HCT116 (cell line): ENCODE results near the gene UBE2E2. TPM values are rescaled to one million over a fixed set of nuclear protein-coding genes. Genes with fewer than 3 reads are reported as not detected.

Experiments
- ATAC-seq: fragments of 200-7000 bp; cut with Tn5 transposase; 2 replicates; pipeline ENCODE4 v1.9.1; 2020; ENCODE audit warnings: mild to moderate bottlenecking, moderate library complexity
- BruUV-seq: library from RNA; stranded (reverse); fragments of 400-500 nt; replicated peaks from 2 replicates; lab custom pipeline; 2021; lab: Mats Ljungman, UMichigan
- CTCF ChIA-PET: fragments of 300-600 bp; sonication (Branson Sonifier 250); formaldehyde crosslinking; loops from one replicate; lab custom pipeline; 2021; ENCODE audit warnings: antibody characterized with exemption; lab: Charles Lee
- POLR2A ChIA-PET: fragments of 300-600, 350-600 bp; sonication (Branson Sonifier 250); formaldehyde crosslinking; loops from one replicate; lab custom pipeline; 2021; ENCODE audit warnings: antibody characterized with exemption; lab: Charles Lee
- RAD21 ChIA-PET, 2 experiments: fragments of 300-600 bp; sonication (Branson Sonifier 250); formaldehyde crosslinking; loops; one replicate each; lab custom pipeline; 2023; ENCODE audit warnings: low total read pairs in 2 of 2; ENCODE audit not compliant: uncharacterized antibody in 2 of 2, unreplicated experiment in 2 of 2, low non-redundant PET in 1 of 2; lab: Charles Lee
- DNase-seq: peaks from one replicate; pipeline ENCODE4 v3.0.0-alpha.2; 2010; ENCODE audit warnings: low read depth, low spot score
- H2AFZ ChIP-seq: fragments of 200-600 bp; shearing (Covaris generic), sonication (generic); 2 replicates; pipeline ENCODE4 v1.6.1; 2017; ENCODE audit warnings: low read depth, mixed run types, mixed read lengths, antibody characterized with exemption, low read length; ENCODE audit not compliant: poor library complexity, severe bottlenecking
- H3K27ac ChIP-seq: 2 replicates; pipeline ENCODE4 v1.5.1; 2012; ENCODE audit warnings: low read depth, low read length
- H3K27me3 ChIP-seq: fragments of 200-600 bp; sonication (generic); 2 replicates; pipeline ENCODE4 v1.6.1; 2016; ENCODE audit warnings: mixed run types, low read length, mixed read lengths; ENCODE audit not compliant: insufficient read depth
- H3K36me3 ChIP-seq, 2 experiments: fragments of 200-500 bp in 1 of 2; fragments of 200-600 bp in 1 of 2; sonication (Bioruptor generic) in 1 of 2; sonication (generic) in 1 of 2; 2 replicates each; pipeline versions ENCODE4 v1.5.1 to v1.6.1; 2014 to 2016; ENCODE audit warnings: low read length in 2 of 2, inconsistent platforms in 1 of 2, mixed read lengths in 1 of 2, mixed run types in 1 of 2; ENCODE audit not compliant: insufficient read depth in 2 of 2, control insufficient read depth in 1 of 2
- H3K4me1 ChIP-seq, 2 experiments: fragments of 200-600 bp in 1 of 2; sonication (generic) in 1 of 2; 2 replicates each; pipeline versions ENCODE4 v1.5.1 to v1.6.1; 2012 to 2017; ENCODE audit warnings: low read length in 2 of 2, inconsistent platforms in 1 of 2, mild to moderate bottlenecking in 1 of 2, mixed read lengths in 1 of 2, mixed run types in 1 of 2, moderate library complexity in 1 of 2; ENCODE audit not compliant: insufficient read depth in 2 of 2, control insufficient read depth in 1 of 2
- H3K4me2 ChIP-seq: fragments of 200-600 bp; sonication (generic); 2 replicates; pipeline ENCODE4 v1.6.1; 2017; ENCODE audit warnings: mixed run types, low read length, mixed read lengths
- H3K4me3 ChIP-seq, 2 experiments: fragments of 200-600 bp in 1 of 2; sonication (generic) in 1 of 2; replicated peaks in 1 of 2; 2 replicates each; pipeline ENCODE4 v1.5.1; 2011 to 2016; ENCODE audit warnings: low read length in 2 of 2, control low read depth in 1 of 2, low read depth in 1 of 2, mild to moderate bottlenecking in 1 of 2, mixed read lengths in 1 of 2, mixed run types in 1 of 2
- H3K79me2 ChIP-seq: fragments of 200-600 bp; sonication (generic); 2 replicates; pipeline ENCODE4 v1.6.1; 2017; ENCODE audit warnings: mild to moderate bottlenecking, mixed run types, low read length, moderate library complexity, mixed read lengths; ENCODE audit not compliant: insufficient read depth
- H3K9ac ChIP-seq: fragments of 200-600 bp; sonication (generic); 2 replicates; pipeline ENCODE4 v1.6.1; 2016; ENCODE audit warnings: low read length, mixed read lengths
- H3K9me2 ChIP-seq: fragments of 200-600 bp; sonication (generic), shearing (Covaris generic); 2 replicates; pipeline ENCODE4 v1.6.1; 2017; ENCODE audit warnings: mixed run types, mild to moderate bottlenecking, moderate library complexity; ENCODE audit not compliant: insufficient read depth
- H3K9me3 ChIP-seq, 2 experiments: fragments of 200-500 bp in 1 of 2; fragments of 200-600 bp in 1 of 2; sonication (Bioruptor generic) in 1 of 2; sonication (generic) in 1 of 2; 2 replicates each; pipeline ENCODE4 v1.6.1; 2014 to 2017; ENCODE audit warnings: low read length in 2 of 2, mixed read lengths in 2 of 2, inconsistent platforms in 1 of 2, low read depth in 1 of 2, mild to moderate bottlenecking in 1 of 2, mixed run types in 1 of 2, moderate library complexity in 1 of 2; ENCODE audit not compliant: control insufficient read depth in 1 of 2, insufficient read depth in 1 of 2
- H4K20me1 ChIP-seq: fragments of 200-600 bp; sonication (generic), shearing (Covaris generic); 2 replicates; pipeline ENCODE4 v1.6.1; 2017; ENCODE audit warnings: mixed run types, mild to moderate bottlenecking, moderate library complexity; ENCODE audit not compliant: insufficient read depth
- CBX3 ChIP-seq: IDR thresholded peaks from 2 replicates; pipeline ENCODE4 v1.6.1; 2012; ENCODE audit warnings: low read depth
- CEBPB ChIP-seq: IDR thresholded peaks from 2 replicates; pipeline ENCODE4 v1.6.1; 2012; ENCODE audit warnings: low read depth
- EZH2 ChIP-seq: fragments of 200-600 bp; sonication (generic); IDR thresholded peaks from 2 replicates; pipeline ENCODE4 v1.6.1; 2017; ENCODE audit warnings: antibody characterized with exemption, mixed run types
- JUND ChIP-seq: IDR thresholded peaks from 2 replicates; pipeline ENCODE4 v1.6.1; 2012
- POLR2AphosphoS5 ChIP-seq: IDR thresholded peaks from 2 replicates; pipeline ENCODE4 v1.6.1; 2011; ENCODE audit warnings: mild to moderate bottlenecking, low read depth, low read length, moderate library complexity
- RAD21 ChIP-seq: IDR thresholded peaks from 2 replicates; pipeline ENCODE4 v1.6.1; 2012; ENCODE audit warnings: low read depth, mild to moderate bottlenecking
- SP1 ChIP-seq: IDR thresholded peaks from 2 replicates; pipeline ENCODE4 v1.6.1; 2012; ENCODE audit warnings: low read depth
- SRF ChIP-seq: IDR thresholded peaks from 2 replicates; pipeline ENCODE4 v1.6.1; 2012; ENCODE audit warnings: low read depth
- YY1 ChIP-seq: IDR thresholded peaks from 2 replicates; pipeline ENCODE4 v1.6.1; 2011; ENCODE audit warnings: low read length, low read depth, moderate library complexity, mild to moderate bottlenecking; ENCODE audit not compliant: insufficient replicate concordance; ENCODE audit errors: extremely low read depth
- ZFX ChIP-seq: fragments of 450-650 bp; IDR thresholded peaks from 2 replicates; pipeline ENCODE4 v1.6.1; 2017
- intact Hi-C: fragments of 100-400 bp; cut with micrococcal nuclease; formaldehyde crosslinking; loops from 2 replicates; pipeline ENCODE4 v1.10.0; 2022
- total RNA-seq: library from RNA; stranded (reverse); gene quantifications from one replicate; pipeline ENCODE4 v1.2.1, GENCODE V29; 2021; ENCODE audit not compliant: unreplicated experiment
- TF ChIP-seq, protein P1 (sequence below), 3 experiments: fragments of 200-600 bp in 1 of 3; sonication (generic) in 1 of 3; IDR thresholded peaks in 2 of 3; conservative IDR thresholded peaks in 1 of 3; 2 replicates each; pipeline ENCODE4 v1.5.1; 2012 to 2017; ENCODE audit warnings: low read depth in 2 of 3, low read length in 2 of 3, antibody characterized with exemption in 1 of 3, borderline replicate concordance in 1 of 3, control low read depth in 1 of 3, mild to moderate bottlenecking in 1 of 3, mixed read lengths in 1 of 3, mixed run types in 1 of 3, moderate library complexity in 1 of 3; ENCODE audit not compliant: insufficient read depth in 1 of 3
- TF ChIP-seq, protein P2 (sequence below): IDR thresholded peaks from 2 replicates; pipeline ENCODE4 v1.6.1; 2012

Gene UBE2E2
- total RNA-seq, 1 experiment from 2014 or later, result 21.4 TPM

DNA sequence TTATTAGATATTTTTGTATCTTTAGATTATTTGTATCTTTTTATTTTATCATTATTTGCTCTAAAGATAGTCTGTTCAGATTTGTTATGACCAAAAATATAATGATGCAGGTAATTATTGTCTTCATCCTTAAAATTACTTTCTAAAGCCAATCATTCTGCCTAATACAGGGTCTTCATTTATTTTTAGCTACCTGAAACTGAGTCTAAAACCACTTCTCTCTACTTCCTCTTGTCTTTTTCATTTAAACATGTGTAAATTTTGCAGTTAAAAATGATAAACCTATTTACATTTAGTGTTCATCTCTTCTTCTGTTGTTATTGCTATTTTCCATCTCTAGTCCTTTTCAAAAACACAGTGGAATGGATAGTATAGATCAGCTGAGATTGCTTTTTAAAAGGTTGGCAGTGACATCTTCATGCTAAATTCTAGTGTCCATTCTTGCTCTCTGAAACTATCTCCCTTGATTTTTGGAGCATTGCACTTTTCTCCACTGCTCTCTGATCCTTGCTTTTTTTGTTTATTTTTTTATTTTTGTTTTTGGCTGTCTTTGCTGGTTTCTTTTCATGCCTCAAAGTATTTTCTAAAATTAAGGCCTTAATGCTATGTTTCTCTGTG, 91.8 kb downstream of the UBE2E2 start:
- RAD21 ChIA-PET, result no interaction called here
- Histone ChIP-seq H2AFZ (no peak overlapping the region), H3K4me2 (no peak overlapping the region), H3K27ac (no peak overlapping the region), H3K27me3 (no peaks in the 10 kb centered on the region), H4K20me1 (no peaks in the 10 kb centered on the region), H3K9me3 (no peaks in the 10 kb centered on the region), H3K9ac (no peak overlapping the region), H3K9me2 (no peaks in the 10 kb centered on the region), H3K79me2 (no peaks in the 10 kb centered on the region), H3K4me1 (no peaks in the 10 kb centered on the region), H3K4me3 (no peak overlapping the region), H3K36me3 (no peaks in the 10 kb centered on the region)
- intact Hi-C loops, result no loop called here
- no TSS peak for BruUV-seq
- ATAC-seq (no peak), DNase-seq (no peak)
- TF ChIP-seq YY1 (no peak), CBX3 (no peak), CEBPB (no peak), POLR2AphosphoS5 (no peak), SP1 (no peak), SRF (no peak), RAD21 (no peak)
- TF ChIP-seq, protein P1, sequence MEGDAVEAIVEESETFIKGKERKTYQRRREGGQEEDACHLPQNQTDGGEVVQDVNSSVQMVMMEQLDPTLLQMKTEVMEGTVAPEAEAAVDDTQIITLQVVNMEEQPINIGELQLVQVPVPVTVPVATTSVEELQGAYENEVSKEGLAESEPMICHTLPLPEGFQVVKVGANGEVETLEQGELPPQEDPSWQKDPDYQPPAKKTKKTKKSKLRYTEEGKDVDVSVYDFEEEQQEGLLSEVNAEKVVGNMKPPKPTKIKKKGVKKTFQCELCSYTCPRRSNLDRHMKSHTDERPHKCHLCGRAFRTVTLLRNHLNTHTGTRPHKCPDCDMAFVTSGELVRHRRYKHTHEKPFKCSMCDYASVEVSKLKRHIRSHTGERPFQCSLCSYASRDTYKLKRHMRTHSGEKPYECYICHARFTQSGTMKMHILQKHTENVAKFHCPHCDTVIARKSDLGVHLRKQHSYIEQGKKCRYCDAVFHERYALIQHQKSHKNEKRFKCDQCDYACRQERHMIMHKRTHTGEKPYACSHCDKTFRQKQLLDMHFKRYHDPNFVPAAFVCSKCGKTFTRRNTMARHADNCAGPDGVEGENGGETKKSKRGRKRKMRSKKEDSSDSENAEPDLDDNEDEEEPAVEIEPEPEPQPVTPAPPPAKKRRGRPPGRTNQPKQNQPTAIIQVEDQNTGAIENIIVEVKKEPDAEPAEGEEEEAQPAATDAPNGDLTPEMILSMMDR (IDR thresholded peaks at IDR 0.05 in 2 of 3, conservative IDR thresholded peaks at IDR 0.05 in 1 of 3; ENCODE audit: borderline replicate concordance in 1 of 3, insufficient read depth in 1 of 3, low read depth in 2 of 3, low read length in 2 of 3), result no peak
- POLR2A ChIA-PET, result no interaction called here
- CTCF ChIA-PET, result no interaction called here

DNA sequence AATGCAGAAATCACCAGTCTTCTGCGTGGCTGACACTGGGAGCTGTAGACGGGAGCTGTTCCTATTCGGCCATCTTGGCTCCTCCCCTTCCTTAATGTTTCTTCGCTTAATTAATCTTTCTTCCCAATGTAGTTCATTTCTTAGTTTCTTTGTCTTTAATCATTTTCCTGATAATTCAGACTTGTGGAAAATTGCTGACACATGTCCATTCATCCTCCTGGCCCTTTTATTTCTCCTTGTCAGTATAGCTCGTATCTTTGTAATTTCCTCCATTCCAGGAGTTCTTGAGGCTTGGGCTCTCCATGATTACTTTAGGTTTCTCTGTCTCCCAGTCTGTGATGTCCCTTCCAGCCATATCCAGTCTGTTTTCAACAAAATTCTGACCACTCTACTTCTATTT, 98.7 kb downstream of the UBE2E2 start:
- intact Hi-C loops, result no loop called here
- Histone ChIP-seq H3K9me3 (no peaks in the 10 kb centered on the region), H3K79me2 (peaks cover 8% of the 10 kb centered on the region; the same call in 1 of the 2 replicates), H3K4me2 (no peak overlapping the region), H3K36me3 (no peaks in the 10 kb centered on the region), H3K4me1 (no peaks in the 10 kb centered on the region), H4K20me1 (no peaks in the 10 kb centered on the region), H3K27me3 (peaks cover 5% of the 10 kb centered on the region), H3K27ac (no peak overlapping the region), H3K4me3 (no peak overlapping the region), H2AFZ (no peak overlapping the region), H3K9me2 (no peaks in the 10 kb centered on the region), H3K9ac (no peak overlapping the region)
- no TSS peak for BruUV-seq
- ChIA-PET CTCF (no interaction called here), POLR2A (no interaction called here), RAD21 (no interaction called here)
- ATAC-seq (no peak), DNase-seq (no peak)
- TF ChIP-seq, protein P1 (IDR thresholded peaks at IDR 0.05 in 2 of 3, conservative IDR thresholded peaks at IDR 0.05 in 1 of 3; ENCODE audit: borderline replicate concordance in 1 of 3, insufficient read depth in 1 of 3, low read depth in 2 of 3, low read length in 2 of 3), result no peak
- no peak for TF ChIP-seq EZH2
- TF ChIP-seq, protein P2, sequence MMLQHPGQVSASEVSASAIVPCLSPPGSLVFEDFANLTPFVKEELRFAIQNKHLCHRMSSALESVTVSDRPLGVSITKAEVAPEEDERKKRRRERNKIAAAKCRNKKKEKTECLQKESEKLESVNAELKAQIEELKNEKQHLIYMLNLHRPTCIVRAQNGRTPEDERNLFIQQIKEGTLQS, result no peak
- TF ChIP-seq ZFX, result no peak
- no peak for TF ChIP-seq JUND
